ENCODE measurements around the gene NEK7. TPM values are rescaled to one million over a fixed set of nuclear protein-coding genes. Genes with fewer than 3 reads are reported as not detected.

Gene NEK7
- total and polyA plus RNA-seq, 2 of the 8 experiments (the other 6 are each of a cell fraction or from before 2014, with no cell fraction given), result 5.1 to 10.0 TPM

GRCh38 chr1:198205016-198205684 lies 48.4 kb downstream of the NEK7 start:
- Histone ChIP-seq H2BK5ac (ENCODE audit: low read depth, low read length) (no peak overlapping the region), H2BK15ac (ENCODE audit: low read length) (no peak overlapping the region), H4K5ac (ENCODE audit: insufficient read length, low read depth, low read length) (no peak overlapping the region), H2BK120ac (replicated peaks; ENCODE audit: low read depth, low read length) (no peak overlapping the region), H3K79me2 (ENCODE audit: control insufficient read depth in 1 of 2, insufficient read depth in 2 of 2, low read length in 2 of 2) (peaks cover 0 to 23% of the 10 kb centered on the region in 2 experiments; a peak in 1 of 4 replicates), H3K27ac (ENCODE audit: low read depth, low read length) (no peak overlapping the region), H3K23ac (ENCODE audit: insufficient read length) (no peak overlapping the region), H3K23me2 (ENCODE audit: low read depth, low read length) (no peaks in the 10 kb centered on the region), H3K4me3 (ENCODE audit: extremely low read depth in 1 of 4, insufficient read depth in 2 of 4, low read depth in 3 of 4, low read length in 4 of 4) (no peak overlapping the region), H3K9me3 (ENCODE audit: insufficient read depth in 2 of 2, low read depth in 1 of 2, low read length in 1 of 2) (no peaks in the 10 kb centered on the region), H2BK20ac (ENCODE audit: low read length) (no peak overlapping the region), H4K20me1 (replicated peaks in 1 of 2; ENCODE audit: control insufficient read depth in 1 of 2, insufficient read depth in 2 of 2, low read length in 2 of 2) (no peaks in the 10 kb centered on the region), H3K56ac (replicated peaks; ENCODE audit: insufficient read length, low read depth, low read length) (no peak overlapping the region), H3K14ac (ENCODE audit: insufficient read length) (no peak overlapping the region), H2AFZ (ENCODE audit: low read length) (no peak overlapping the region), H2AK5ac (ENCODE audit: low read depth, low read length) (no peak overlapping the region), H3K18ac (ENCODE audit: extremely low read depth, low read length) (no peak overlapping the region), H3K36me3 (ENCODE audit: control insufficient read depth in 2 of 4, insufficient read depth in 4 of 4, low read length in 3 of 4) (no peaks in the 10 kb centered on the region), H4K8ac (ENCODE audit: extremely low read depth, insufficient read depth, low read length) (no peak overlapping the region), H3K4me2 (ENCODE audit: insufficient read depth in 1 of 2, low read depth in 2 of 2, low read length in 2 of 2) (no peak overlapping the region), H4K91ac (replicated peaks; ENCODE audit: insufficient read length, low read length) (no peak overlapping the region), H2BK12ac (ENCODE audit: low read depth, low read length) (no peak overlapping the region), H3K4ac (replicated peaks; ENCODE audit: insufficient read length, low read depth, low read length) (no peak overlapping the region), H3K27me3 (replicated peaks in 1 of 4; ENCODE audit: control insufficient read depth in 3 of 4, extremely low read depth in 1 of 4, insufficient read depth in 3 of 4, low read length in 3 of 4) (no peaks in the 10 kb centered on the region), H3K9ac (replicated peaks in 1 of 4; ENCODE audit: extremely low read depth in 1 of 4, low read depth in 3 of 4, low read length in 3 of 4) (no peak overlapping the region), H3K79me1 (ENCODE audit: low read depth, low read length) (no peaks in the 10 kb centered on the region), H3K4me1 (replicated peaks in 1 of 4; ENCODE audit: control insufficient read depth in 3 of 4, insufficient read depth in 4 of 4, low read length in 3 of 4) (no peaks in the 10 kb centered on the region)
- no peak for FAIRE-seq
- ChIA-PET CTCF (ENCODE audit: partially characterized antibody) (interaction anchor here (1.6 kb wide), 1 partner anchor 40 kb away, joined by 4 read pairs; no protein-coding TSS in a partner anchor), POLR2A (ENCODE audit: partially characterized antibody) (interaction anchor here (0.7 kb wide), 1 partner anchor 41 kb away, joined by 3 read pairs; no protein-coding TSS in a partner anchor)
- DNase-seq (ENCODE audit: low read depth in 1 of 2, low spot score in 2 of 2), result no peak
- 87% methylated on average over 5 of the region's 5 CpGs; no CpG with 5 or more reads in 1 of the 2 experiments for whole genome bisulfite sequencing, 2 experiments (ENCODE audit: extremely low coverage in 1 of 2, insufficient coverage in 1 of 2, insufficient read length in 1 of 2, insufficient replicate concordance in 2 of 2, low coverage in 1 of 2, low lambda C conversion rate in 2 of 2, missing lambda C conversion rate in 1 of 2)
- no peak for TF ChIP-seq JUND (IDR thresholded peaks at IDR 0.05; ENCODE audit: low read length)
- TF ChIP-seq EZH2 (IDR thresholded peaks at IDR 0.05; ENCODE audit: low read depth, low read length, severe bottlenecking), result no peak
- TF ChIP-seq MAX (IDR thresholded peaks at IDR 0.05), result no peak
- TF ChIP-seq CBX5 (IDR thresholded peaks at IDR 0.05; ENCODE audit: low read depth, low read length), result no peak
- TF ChIP-seq RXRA (IDR thresholded peaks at IDR 0.05; ENCODE audit: insufficient read depth, low read depth, low read length), result no peak
- TF ChIP-seq JUN (IDR thresholded peaks at IDR 0.05; ENCODE audit: low read depth, low read length), result no peak
- TF ChIP-seq POLR2AphosphoS5 (IDR thresholded peaks at IDR 0.05; ENCODE audit: low read depth, low read length), result no peak
- TF ChIP-seq HDAC6 (IDR thresholded peaks at IDR 0.05; ENCODE audit: low read depth, low read length), result no peak
- TF ChIP-seq MAFK (IDR thresholded peaks at IDR 0.05; ENCODE audit: low read depth, low read length), result no peak
- no peak for TF ChIP-seq TCF12 (IDR thresholded peaks at IDR 0.05; ENCODE audit: low read depth, low read length)
- no peak for TF ChIP-seq SRF (IDR thresholded peaks at IDR 0.05; ENCODE audit: low read depth, low read length)
- TF ChIP-seq ASH2L (IDR thresholded peaks at IDR 0.05; ENCODE audit: low read length), result no peak
- no peak for TF ChIP-seq SP2 (IDR thresholded peaks at IDR 0.05; ENCODE audit: low read length)
- TF ChIP-seq SIRT6 (IDR thresholded peaks at IDR 0.05; ENCODE audit: low read length), result no peak

All from H1 (cell line).